ENCODE results near the gene ANAPC2. TPM values are rescaled to one million over a fixed set of nuclear protein-coding genes. Genes with fewer than 3 reads are reported as not detected.

The ANAPC2 gene
- polyA plus RNA-seq, 3 donors = 1.9 to 76.8 (median 2.0) TPM

DNA sequence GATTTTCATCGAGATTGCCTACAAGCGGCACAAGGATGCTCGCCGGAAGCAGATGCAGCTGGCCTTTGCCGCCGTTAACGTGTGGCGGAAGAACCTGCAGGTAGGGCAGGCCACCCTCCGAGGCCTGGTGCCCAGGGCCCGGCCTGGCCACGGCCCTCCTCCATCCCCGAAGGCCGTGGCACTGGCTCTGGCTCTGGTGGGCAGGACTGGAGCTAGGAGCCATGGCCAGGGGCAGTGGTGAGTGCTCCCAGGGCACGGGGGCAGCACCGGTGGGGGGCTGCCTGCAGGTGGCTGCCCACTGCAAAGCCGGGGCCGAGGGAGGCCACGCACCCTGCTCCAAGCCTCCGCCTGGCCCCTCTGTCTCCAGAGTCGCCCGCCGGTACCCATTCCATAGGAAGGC is 24.6 kb downstream of the ANAPC2 start:
- H3K4me1 Mint-ChIP-seq = peaks cover 6% of the 10 kb centered on the region
- no peak overlapping the region for H3K4me2 ChIP-seq (replicated peaks; ENCODE audit: extremely low read depth, low read length, poor library complexity, severe bottlenecking)
- no peak overlapping the region for H3K4me3 ChIP-seq (replicated peaks in 1 of 3; ENCODE audit: low read depth in 2 of 3, low read length in 3 of 3)
- H3K27ac ChIP-seq (ENCODE audit: low read depth in 1 of 2, low read length in 2 of 2) = no peak overlapping the region
- H3K36me3 Mint-ChIP-seq = no peaks in the 10 kb centered on the region
- H3K9me3 Mint-ChIP-seq = peaks cover 0 to 17% (median 5%) of the 10 kb centered on the region in 7 donors
- no peak overlapping the region for H3K27ac Mint-ChIP-seq
- no peaks in the 10 kb centered on the region for H4K20me1 ChIP-seq (ENCODE audit: insufficient read depth, low read length)
- no peak overlapping the region for H3K9ac ChIP-seq (ENCODE audit: insufficient read depth, low read length, poor library complexity, severe bottlenecking)
- H3K79me2 ChIP-seq (ENCODE audit: insufficient read depth, low read length) = no peaks in the 10 kb centered on the region
- H3K27me3 Mint-ChIP-seq (ENCODE audit: low read depth in 3 of 3) = peaks cover 62 to 97% (median 84%) of the 10 kb centered on the region in 3 donors
- peak overlapping the region in 1 of 2 donors; percentile 84 for H3K4me3 Mint-ChIP-seq
- peaks cover 3 to 10% of the 10 kb centered on the region in 2 donors for H3K4me1 ChIP-seq (ENCODE audit: control insufficient read depth in 1 of 2, insufficient read depth in 2 of 2, low read length in 2 of 2)
- no peaks in the 10 kb centered on the region for H3K36me3 ChIP-seq (replicated peaks in 1 of 2; ENCODE audit: control insufficient read depth in 1 of 2, insufficient read depth in 2 of 2, low read length in 2 of 2)
- WGBS (ENCODE audit: insufficient coverage) = 90% methylated on average over 20 of the region's 22 CpGs
- peaks cover 8 to 82% of the 10 kb centered on the region in 2 donors for H3K27me3 ChIP-seq (ENCODE audit: control insufficient read depth in 2 of 2, insufficient read depth in 2 of 2, low read length in 2 of 2)
- TF ChIP-seq, protein P1, sequence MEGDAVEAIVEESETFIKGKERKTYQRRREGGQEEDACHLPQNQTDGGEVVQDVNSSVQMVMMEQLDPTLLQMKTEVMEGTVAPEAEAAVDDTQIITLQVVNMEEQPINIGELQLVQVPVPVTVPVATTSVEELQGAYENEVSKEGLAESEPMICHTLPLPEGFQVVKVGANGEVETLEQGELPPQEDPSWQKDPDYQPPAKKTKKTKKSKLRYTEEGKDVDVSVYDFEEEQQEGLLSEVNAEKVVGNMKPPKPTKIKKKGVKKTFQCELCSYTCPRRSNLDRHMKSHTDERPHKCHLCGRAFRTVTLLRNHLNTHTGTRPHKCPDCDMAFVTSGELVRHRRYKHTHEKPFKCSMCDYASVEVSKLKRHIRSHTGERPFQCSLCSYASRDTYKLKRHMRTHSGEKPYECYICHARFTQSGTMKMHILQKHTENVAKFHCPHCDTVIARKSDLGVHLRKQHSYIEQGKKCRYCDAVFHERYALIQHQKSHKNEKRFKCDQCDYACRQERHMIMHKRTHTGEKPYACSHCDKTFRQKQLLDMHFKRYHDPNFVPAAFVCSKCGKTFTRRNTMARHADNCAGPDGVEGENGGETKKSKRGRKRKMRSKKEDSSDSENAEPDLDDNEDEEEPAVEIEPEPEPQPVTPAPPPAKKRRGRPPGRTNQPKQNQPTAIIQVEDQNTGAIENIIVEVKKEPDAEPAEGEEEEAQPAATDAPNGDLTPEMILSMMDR (IDR thresholded peaks at IDR 0.05) = no peak
- DNase-seq = no peak
- intact Hi-C loops (cut with micrococcal nuclease) = no loop called here
- H3K9me3 ChIP-seq (replicated peaks in 1 of 2; ENCODE audit: control insufficient read depth in 1 of 2, insufficient read depth in 1 of 2, low read length in 2 of 2) = peaks cover 0 to 12% of the 10 kb centered on the region in 2 donors
- H2AFZ ChIP-seq (ENCODE audit: insufficient read depth, low read depth, low read length, poor library complexity, severe bottlenecking) = no peak overlapping the region

DNA sequence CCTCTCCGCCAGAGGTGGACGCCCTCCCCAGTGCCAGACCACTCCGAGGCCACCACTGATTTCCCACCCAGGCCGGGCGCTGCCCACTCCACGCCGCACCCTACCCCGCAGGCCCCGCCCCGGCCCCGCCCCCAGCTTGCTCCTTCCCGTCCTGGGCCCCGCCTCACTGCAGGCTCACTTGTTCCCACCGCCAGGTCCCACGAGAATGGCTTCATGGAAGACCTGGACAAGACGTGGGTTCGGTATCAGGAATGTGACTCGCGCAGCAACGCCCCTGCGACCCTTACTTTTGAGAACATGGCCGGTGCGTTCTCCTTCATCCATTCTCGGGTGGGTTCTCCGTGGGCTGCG is 25.0 kb downstream of the ANAPC2 start:
- peak overlapping the region in 2 of 3 experiments; percentile 7 to 44 for H3K4me3 ChIP-seq (replicated peaks in 1 of 3; ENCODE audit: low read depth in 2 of 3, low read length in 3 of 3)
- no peak overlapping the region for H3K27ac ChIP-seq (ENCODE audit: low read depth in 1 of 2, low read length in 2 of 2)
- peaks cover 8 to 86% of the 10 kb centered on the region in 2 donors for H3K27me3 ChIP-seq (ENCODE audit: control insufficient read depth in 2 of 2, insufficient read depth in 2 of 2, low read length in 2 of 2)
- H3K36me3 Mint-ChIP-seq = no peaks in the 10 kb centered on the region
- peaks cover 0 to 12% of the 10 kb centered on the region in 2 donors for H3K9me3 ChIP-seq (replicated peaks in 1 of 2; ENCODE audit: control insufficient read depth in 1 of 2, insufficient read depth in 1 of 2, low read length in 2 of 2)
- H3K79me2 ChIP-seq (ENCODE audit: insufficient read depth, low read length) = no peaks in the 10 kb centered on the region
- H3K36me3 ChIP-seq (replicated peaks in 1 of 2; ENCODE audit: control insufficient read depth in 1 of 2, insufficient read depth in 2 of 2, low read length in 2 of 2) = no peaks in the 10 kb centered on the region
- no peak overlapping the region for H3K9ac ChIP-seq (ENCODE audit: insufficient read depth, low read length, poor library complexity, severe bottlenecking)
- H3K4me1 Mint-ChIP-seq = peaks cover 6% of the 10 kb centered on the region
- peaks cover 64 to 97% (median 86%) of the 10 kb centered on the region in 3 donors for H3K27me3 Mint-ChIP-seq (ENCODE audit: low read depth in 3 of 3)
- no peak overlapping the region for H3K27ac Mint-ChIP-seq
- intact Hi-C loops (cut with micrococcal nuclease) = no loop called here
- TF ChIP-seq, protein P1 (IDR thresholded peaks at IDR 0.05) = no peak
- 37% methylated on average over 22 of the region's 26 CpGs for WGBS (ENCODE audit: insufficient coverage)
- peaks cover 3 to 10% of the 10 kb centered on the region in 2 donors for H3K4me1 ChIP-seq (ENCODE audit: control insufficient read depth in 1 of 2, insufficient read depth in 2 of 2, low read length in 2 of 2)
- H4K20me1 ChIP-seq (ENCODE audit: insufficient read depth, low read length) = no peaks in the 10 kb centered on the region
- no peak for DNase-seq
- peak overlapping the region; percentile 48 to 84 for H3K4me3 Mint-ChIP-seq
- peak overlapping the region; percentile 58 for H3K4me2 ChIP-seq (replicated peaks; ENCODE audit: extremely low read depth, low read length, poor library complexity, severe bottlenecking)
- H3K9me3 Mint-ChIP-seq = peaks cover 0 to 20% (median 5%) of the 10 kb centered on the region in 7 donors
- H2AFZ ChIP-seq (ENCODE audit: insufficient read depth, low read depth, low read length, poor library complexity, severe bottlenecking) = peak overlapping the region; percentile 46

Data from CD14-positive monocyte (primary cell).